ENCODE results near the gene FIGLA. TPM values are rescaled to one million over a fixed set of nuclear protein-coding genes. Genes with fewer than 3 reads are reported as not detected.

FIGLA gene
- total and polyA plus RNA-seq, 2 donors = 0.11 TPM; not detected in 1

GRCh38 chr2:70769450-70769849 is 21.0 kb downstream of the FIGLA start:
- H3K27ac ChIP-seq (ENCODE audit: low read depth in 1 of 2, low read length in 1 of 2) = no peak overlapping the region
- no peaks in the 10 kb centered on the region for H3K36me3 ChIP-seq (ENCODE audit: control insufficient read depth in 2 of 2, insufficient read depth in 2 of 2, low read length in 1 of 2)
- H3K9me3 ChIP-seq (ENCODE audit: control insufficient read depth in 2 of 2, insufficient read depth in 1 of 2, low read length in 1 of 2) = no peaks in the 10 kb centered on the region
- H3K4me3 ChIP-seq (ENCODE audit: low read length in 2 of 2) = no peak overlapping the region
- H3K4me1 ChIP-seq (ENCODE audit: control insufficient read depth in 2 of 2, insufficient read depth in 2 of 2, low read length in 2 of 2) = peaks cover 8 to 10% of the 10 kb centered on the region in 2 donors
- no peak for DNase-seq (ENCODE audit: low read depth in 6 of 9, low spot score in 9 of 9)
- WGBS = 70% methylated on average over 2 of the region's 2 CpGs
- H3K27me3 ChIP-seq (ENCODE audit: control insufficient read depth in 2 of 2, insufficient read depth in 1 of 2, low read length in 1 of 2) = peaks cover 25 to 80% of the 10 kb centered on the region in 2 donors

- H3K4me3 ChIP-seq (ENCODE audit: low read length in 2 of 2) = no peak overlapping the region
- no peak overlapping the region for H3K27ac ChIP-seq (ENCODE audit: low read depth in 1 of 2, low read length in 1 of 2)
- peaks cover 25 to 83% of the 10 kb centered on the region in 2 donors for H3K27me3 ChIP-seq (ENCODE audit: control insufficient read depth in 2 of 2, insufficient read depth in 1 of 2, low read length in 1 of 2)
- 69% methylated on average over 7 of the region's 7 CpGs for WGBS
- no peaks in the 10 kb centered on the region for H3K9me3 ChIP-seq (ENCODE audit: control insufficient read depth in 2 of 2, insufficient read depth in 1 of 2, low read length in 1 of 2)
- peaks cover 8 to 10% of the 10 kb centered on the region in 2 donors for H3K4me1 ChIP-seq (ENCODE audit: control insufficient read depth in 2 of 2, insufficient read depth in 2 of 2, low read length in 2 of 2)
- no peaks in the 10 kb centered on the region for H3K36me3 ChIP-seq (ENCODE audit: control insufficient read depth in 2 of 2, insufficient read depth in 2 of 2, low read length in 1 of 2)
- no peak for DNase-seq (ENCODE audit: low read depth in 6 of 9, low spot score in 9 of 9)
Observed at GRCh38 chr2:70768590-70769085, 21.8 kb downstream of the FIGLA start.

- 3% methylated on average over 73 of the region's 74 CpGs for WGBS
- peak within 1 kb of the TSS in 1 of 2 donors; percentile 37 for H3K4me3 ChIP-seq (ENCODE audit: low read length in 2 of 2)
- no peaks in the 10 kb centered on the region for H3K36me3 ChIP-seq (ENCODE audit: control insufficient read depth in 2 of 2, insufficient read depth in 2 of 2, low read length in 1 of 2)
- peaks cover 25 to 82% of the 10 kb centered on the region in 2 donors for H3K27me3 ChIP-seq (ENCODE audit: control insufficient read depth in 2 of 2, insufficient read depth in 1 of 2, low read length in 1 of 2)
- DNase-seq (ENCODE audit: low read depth in 6 of 9, low spot score in 9 of 9) = peak in 1 of 9 donors; percentile 15
- H3K27ac ChIP-seq (ENCODE audit: low read depth in 1 of 2, low read length in 1 of 2) = no peak within 1 kb of the TSS
- peaks cover 8 to 10% of the 10 kb centered on the region in 2 donors for H3K4me1 ChIP-seq (ENCODE audit: control insufficient read depth in 2 of 2, insufficient read depth in 2 of 2, low read length in 2 of 2)
- H3K9me3 ChIP-seq (ENCODE audit: control insufficient read depth in 2 of 2, insufficient read depth in 1 of 2, low read length in 1 of 2) = no peaks in the 10 kb centered on the region
Observed at GRCh38 chr2:70767699-70768589, 22.5 kb downstream of the FIGLA start, which contains the start of gene ADD2. ADD2 (minus strand) TSS chr2:70768200; CDS start chr2:70706408, 61,792 bp downstream.

- 2% methylated on average over 51 of the region's 51 CpGs for WGBS
- no peaks in the 10 kb centered on the region for H3K36me3 ChIP-seq (ENCODE audit: control insufficient read depth in 2 of 2, insufficient read depth in 2 of 2, low read length in 1 of 2)
- no peak overlapping the region for H3K27ac ChIP-seq (ENCODE audit: low read depth in 1 of 2, low read length in 1 of 2)
- H3K9me3 ChIP-seq (ENCODE audit: control insufficient read depth in 2 of 2, insufficient read depth in 1 of 2, low read length in 1 of 2) = no peaks in the 10 kb centered on the region
- peak overlapping the region in 1 of 2 donors; percentile 37 for H3K4me3 ChIP-seq (ENCODE audit: low read length in 2 of 2)
- no peak for DNase-seq (ENCODE audit: low read depth in 6 of 9, low spot score in 9 of 9)
- peaks cover 25 to 81% of the 10 kb centered on the region in 2 donors for H3K27me3 ChIP-seq (ENCODE audit: control insufficient read depth in 2 of 2, insufficient read depth in 1 of 2, low read length in 1 of 2)
- H3K4me1 ChIP-seq (ENCODE audit: control insufficient read depth in 2 of 2, insufficient read depth in 2 of 2, low read length in 2 of 2) = peaks cover 8 to 10% of the 10 kb centered on the region in 2 donors
Observed at GRCh38 chr2:70767079-70767698, 23.3 kb downstream of the FIGLA start.

GRCh38 chr2:70766357-70767078 is 23.9 kb downstream of the FIGLA start:
- Histone ChIP-seq H3K27me3 (ENCODE audit: control insufficient read depth in 2 of 2, insufficient read depth in 1 of 2, low read length in 1 of 2) (peaks cover 25 to 75% of the 10 kb centered on the region in 2 donors), H3K36me3 (ENCODE audit: control insufficient read depth in 2 of 2, insufficient read depth in 2 of 2, low read length in 1 of 2) (no peaks in the 10 kb centered on the region), H3K9me3 (ENCODE audit: control insufficient read depth in 2 of 2, insufficient read depth in 1 of 2, low read length in 1 of 2) (no peaks in the 10 kb centered on the region), H3K4me1 (ENCODE audit: control insufficient read depth in 2 of 2, insufficient read depth in 2 of 2, low read length in 2 of 2) (peaks cover 8 to 10% of the 10 kb centered on the region in 2 donors), H3K4me3 (ENCODE audit: low read length in 2 of 2) (no peak overlapping the region), H3K27ac (ENCODE audit: low read depth in 1 of 2, low read length in 1 of 2) (no peak overlapping the region)
- no peak for DNase-seq (ENCODE audit: low read depth in 6 of 9, low spot score in 9 of 9)
- 8% methylated on average over 7 of the region's 7 CpGs for WGBS

GRCh38 chr2:70765507-70765906 is 24.9 kb downstream of the FIGLA start:
- Histone ChIP-seq H3K4me1 (ENCODE audit: control insufficient read depth in 2 of 2, insufficient read depth in 2 of 2, low read length in 2 of 2) (peaks cover 8 to 10% of the 10 kb centered on the region in 2 donors), H3K36me3 (ENCODE audit: control insufficient read depth in 2 of 2, insufficient read depth in 2 of 2, low read length in 1 of 2) (no peaks in the 10 kb centered on the region), H3K27me3 (ENCODE audit: control insufficient read depth in 2 of 2, insufficient read depth in 1 of 2, low read length in 1 of 2) (peaks cover 25 to 66% of the 10 kb centered on the region in 2 donors), H3K9me3 (ENCODE audit: control insufficient read depth in 2 of 2, insufficient read depth in 1 of 2, low read length in 1 of 2) (no peaks in the 10 kb centered on the region), H3K27ac (ENCODE audit: low read depth in 1 of 2, low read length in 1 of 2) (no peak overlapping the region), H3K4me3 (ENCODE audit: low read length in 2 of 2) (no peak overlapping the region)
- no peak for DNase-seq (ENCODE audit: low read depth in 6 of 9, low spot score in 9 of 9)
- 94% methylated on average over 7 of the region's 7 CpGs for WGBS

- H3K27me3 ChIP-seq (ENCODE audit: control insufficient read depth in 2 of 2, insufficient read depth in 1 of 2, low read length in 1 of 2) = peaks cover 0 to 14% of the 10 kb centered on the region in 2 donors
- 69% methylated on average over 1 of the region's 1 CpG for WGBS
- no peak overlapping the region for H3K27ac ChIP-seq (ENCODE audit: low read depth in 1 of 2, low read length in 1 of 2)
- H3K4me1 ChIP-seq (ENCODE audit: control insufficient read depth in 2 of 2, insufficient read depth in 2 of 2, low read length in 2 of 2) = no peaks in the 10 kb centered on the region
- DNase-seq (ENCODE audit: low read depth in 6 of 9, low spot score in 9 of 9) = no peak
- no peaks in the 10 kb centered on the region for H3K36me3 ChIP-seq (ENCODE audit: control insufficient read depth in 2 of 2, insufficient read depth in 2 of 2, low read length in 1 of 2)
- H3K9me3 ChIP-seq (ENCODE audit: control insufficient read depth in 2 of 2, insufficient read depth in 1 of 2, low read length in 1 of 2) = no peaks in the 10 kb centered on the region
- H3K4me3 ChIP-seq (ENCODE audit: low read length in 2 of 2) = no peak overlapping the region
Observed at GRCh38 chr2:70759446-70759845, 31.0 kb downstream of the FIGLA start.

GRCh38 chr2:70757966-70758365 is 32.5 kb downstream of the FIGLA start:
- DNase-seq (ENCODE audit: low read depth in 6 of 9, low spot score in 9 of 9) = no peak
- no peaks in the 10 kb centered on the region for H3K4me1 ChIP-seq (ENCODE audit: control insufficient read depth in 2 of 2, insufficient read depth in 2 of 2, low read length in 2 of 2)
- H3K36me3 ChIP-seq (ENCODE audit: control insufficient read depth in 2 of 2, insufficient read depth in 2 of 2, low read length in 1 of 2) = no peaks in the 10 kb centered on the region
- H3K27ac ChIP-seq (ENCODE audit: low read depth in 1 of 2, low read length in 1 of 2) = no peak overlapping the region
- H3K4me3 ChIP-seq (ENCODE audit: low read length in 2 of 2) = no peak overlapping the region
- H3K9me3 ChIP-seq (ENCODE audit: control insufficient read depth in 2 of 2, insufficient read depth in 1 of 2, low read length in 1 of 2) = no peaks in the 10 kb centered on the region
- peaks cover 0 to 9% of the 10 kb centered on the region in 2 donors for H3K27me3 ChIP-seq (ENCODE audit: control insufficient read depth in 2 of 2, insufficient read depth in 1 of 2, low read length in 1 of 2)
- 97% methylated on average over 7 of the region's 7 CpGs for WGBS

Data from thymus (tissue), 11 donors.